Measurements from ENCODE around the gene MGST1. TPM values are rescaled to one million over a fixed set of nuclear protein-coding genes. Genes with fewer than 3 reads are reported as not detected.

MGST1 gene
- total RNA-seq, 1 experiment from 2014 or later: not detected

Other genes with a start within 250 kb of the MGST1 start
- gene SLC15A5, start 70.0 kb upstream of the MGST1 start, total RNA-seq (2014; rRNA removed; shearing (Covaris generic); ENCODE audit: low replicate concordance): not detected in 2 replicates